Fibroblast of mammary gland (primary cell): ENCODE results near the gene PARVA.

ENCODE experiments used
- DNase-seq: peaks from one replicate; pipeline ENCODE4 v3.0.0-alpha.2; 2010; ENCODE audit warnings: low read depth
- H3K4me3 ChIP-seq: 2 replicates; pipeline ENCODE4 v1.5.1; 2011; ENCODE audit warnings: low read depth, mild to moderate bottlenecking, low read length, moderate library complexity; ENCODE audit not compliant: control insufficient read depth
- TF ChIP-seq, protein P1 (sequence below): conservative IDR thresholded peaks from 2 replicates; pipeline ENCODE4 v1.5.1; 2011; ENCODE audit warnings: low read depth, low read length, inconsistent platforms; ENCODE audit not compliant: control insufficient read depth, insufficient read depth

The PARVA gene

DNA sequence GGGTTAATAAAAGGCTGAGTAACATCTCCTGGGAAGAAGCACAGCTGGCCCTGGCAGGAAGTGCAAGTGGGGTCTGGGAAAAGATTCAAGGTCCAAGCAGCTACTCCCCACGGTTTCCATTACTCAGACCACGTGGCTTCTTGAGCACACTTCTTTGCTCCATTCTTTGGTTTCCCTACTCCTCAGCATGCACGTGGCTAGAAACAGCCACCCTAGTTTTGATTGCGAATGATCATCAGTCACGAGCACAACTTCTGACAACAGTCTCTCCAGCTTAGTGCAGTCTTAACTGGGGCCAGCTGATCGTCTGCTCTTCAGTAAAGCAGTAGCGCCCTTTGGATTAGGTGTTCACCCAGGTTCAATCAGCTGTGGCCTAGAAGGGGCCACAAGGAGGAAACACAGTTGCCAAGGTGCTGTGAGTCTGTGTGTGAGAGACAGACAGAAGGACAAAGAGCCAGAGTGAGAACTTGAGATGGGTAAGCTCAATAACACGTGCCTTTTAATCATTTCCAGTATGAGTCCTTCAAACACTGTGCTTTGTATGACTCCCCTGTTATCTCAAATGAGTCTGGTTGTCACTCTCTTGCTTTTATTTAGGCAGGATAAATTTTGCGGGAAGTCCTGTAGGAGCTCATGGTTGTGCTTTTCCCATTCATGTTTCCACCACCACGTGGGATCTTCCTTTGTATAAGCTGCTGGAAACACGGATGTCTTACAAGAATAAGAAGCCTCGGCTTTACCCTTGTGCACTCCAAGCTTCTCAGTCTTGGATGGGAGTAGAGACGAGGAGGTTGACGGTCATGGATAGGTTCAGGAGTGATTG lies 901 bp upstream of the PARVA start:
- H3K4me3 ChIP-seq, result no peak overlapping the region
- TF ChIP-seq, protein P1, sequence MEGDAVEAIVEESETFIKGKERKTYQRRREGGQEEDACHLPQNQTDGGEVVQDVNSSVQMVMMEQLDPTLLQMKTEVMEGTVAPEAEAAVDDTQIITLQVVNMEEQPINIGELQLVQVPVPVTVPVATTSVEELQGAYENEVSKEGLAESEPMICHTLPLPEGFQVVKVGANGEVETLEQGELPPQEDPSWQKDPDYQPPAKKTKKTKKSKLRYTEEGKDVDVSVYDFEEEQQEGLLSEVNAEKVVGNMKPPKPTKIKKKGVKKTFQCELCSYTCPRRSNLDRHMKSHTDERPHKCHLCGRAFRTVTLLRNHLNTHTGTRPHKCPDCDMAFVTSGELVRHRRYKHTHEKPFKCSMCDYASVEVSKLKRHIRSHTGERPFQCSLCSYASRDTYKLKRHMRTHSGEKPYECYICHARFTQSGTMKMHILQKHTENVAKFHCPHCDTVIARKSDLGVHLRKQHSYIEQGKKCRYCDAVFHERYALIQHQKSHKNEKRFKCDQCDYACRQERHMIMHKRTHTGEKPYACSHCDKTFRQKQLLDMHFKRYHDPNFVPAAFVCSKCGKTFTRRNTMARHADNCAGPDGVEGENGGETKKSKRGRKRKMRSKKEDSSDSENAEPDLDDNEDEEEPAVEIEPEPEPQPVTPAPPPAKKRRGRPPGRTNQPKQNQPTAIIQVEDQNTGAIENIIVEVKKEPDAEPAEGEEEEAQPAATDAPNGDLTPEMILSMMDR, result no peak
- peak; percentile 93 for DNase-seq

DNA sequence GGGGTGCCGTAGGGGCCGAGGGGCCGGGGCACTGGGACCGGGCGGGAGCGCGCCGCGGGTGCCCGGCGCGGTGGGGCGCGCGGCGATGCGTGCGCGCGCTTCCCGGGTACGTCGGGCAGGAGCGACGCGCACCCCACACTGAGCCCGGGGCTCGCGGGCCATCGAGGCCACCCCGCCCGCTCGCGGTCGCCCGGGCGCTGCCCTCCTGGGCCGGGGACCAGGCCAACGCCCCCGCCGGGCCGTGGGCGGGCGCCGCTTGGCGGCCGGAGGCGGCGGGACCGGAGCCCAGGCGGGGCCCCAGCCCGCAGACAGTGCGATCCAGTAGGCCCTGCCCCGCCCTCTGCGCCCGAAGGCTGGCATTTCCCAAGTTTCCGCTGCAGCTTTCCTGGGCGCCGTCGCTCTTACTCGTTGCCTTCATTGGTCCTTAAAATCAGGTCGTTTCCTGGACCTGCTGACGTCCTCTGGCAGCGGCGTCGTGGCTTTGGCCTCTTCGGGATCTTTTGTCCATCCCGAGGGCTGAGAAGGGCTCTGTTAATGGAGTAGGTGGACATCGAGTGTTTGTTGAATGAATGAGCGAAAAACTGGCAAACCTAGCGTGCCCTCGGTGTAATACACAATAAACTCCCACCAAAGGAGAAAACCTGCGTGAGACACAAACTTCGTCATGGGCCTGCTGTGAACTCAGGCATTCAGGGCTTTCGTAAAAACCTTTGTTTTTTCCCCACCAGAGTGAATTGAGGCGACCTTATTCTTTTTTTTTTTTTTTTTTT lies 638 bp downstream of the PARVA start:
- TF ChIP-seq, protein P1, result no peak
- DNase-seq, result peak; percentile 73
- H3K4me3 ChIP-seq, result peak overlapping the region; percentile 76

DNA sequence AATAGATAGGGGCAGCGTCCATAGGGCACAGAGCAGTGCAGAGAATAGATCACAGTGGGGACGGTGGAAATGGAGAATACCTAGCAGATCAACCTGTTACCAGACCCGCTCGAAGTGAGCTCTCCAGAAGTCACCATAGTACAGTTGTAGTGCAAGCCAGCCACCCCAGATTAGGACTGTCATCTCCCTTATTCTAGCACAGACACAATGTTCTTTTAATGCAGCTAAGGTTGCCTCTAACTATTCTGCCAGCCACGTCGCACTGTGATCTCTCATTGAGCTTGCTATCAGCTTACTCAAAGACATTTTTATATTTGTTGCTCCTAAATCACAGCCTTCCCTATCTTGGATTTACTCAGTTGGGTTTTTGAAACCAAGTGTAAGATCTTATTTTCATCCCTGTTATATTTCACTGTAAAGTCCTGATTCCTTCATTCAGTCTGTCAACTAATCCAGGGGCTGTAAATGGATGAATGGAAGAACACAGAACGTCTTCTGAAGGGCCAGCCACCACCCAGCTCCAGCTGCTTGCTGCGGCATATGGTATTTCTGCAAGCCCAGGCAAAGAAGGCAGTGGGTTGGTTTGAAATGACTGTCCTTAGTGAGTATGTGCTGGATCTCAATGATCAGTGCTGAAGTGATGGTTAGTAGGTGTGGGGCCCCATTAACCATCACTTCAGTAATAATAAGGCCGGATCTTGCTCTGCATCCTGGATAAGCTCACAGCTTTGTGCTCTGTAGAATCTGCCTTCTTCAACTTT lies 3.4 kb downstream of the PARVA start:
- no peak for DNase-seq
- TF ChIP-seq, protein P1, result no peak
- no peak overlapping the region for H3K4me3 ChIP-seq

DNA sequence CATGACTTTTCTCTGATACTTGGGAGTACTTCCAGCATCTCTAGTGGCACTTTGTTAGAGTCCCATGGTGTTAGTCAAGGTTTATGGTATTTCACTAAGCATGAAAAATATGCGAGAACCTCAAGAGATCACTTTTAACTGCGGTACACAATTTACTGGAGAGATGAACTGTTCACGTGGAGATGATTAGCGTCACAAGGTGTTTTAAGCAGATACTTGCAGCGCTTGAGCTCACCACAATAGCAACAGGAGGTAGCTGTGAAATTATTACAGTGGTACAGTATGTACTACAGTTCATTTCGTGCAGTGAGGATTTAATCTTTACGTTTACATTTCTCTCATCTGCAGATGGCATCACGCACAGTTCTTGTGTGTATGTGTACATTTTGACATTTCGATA lies 4.5 kb downstream of the PARVA start:
- TF ChIP-seq, protein P1, result no peak
- H3K4me3 ChIP-seq, result no peak overlapping the region
- no peak for DNase-seq

DNA sequence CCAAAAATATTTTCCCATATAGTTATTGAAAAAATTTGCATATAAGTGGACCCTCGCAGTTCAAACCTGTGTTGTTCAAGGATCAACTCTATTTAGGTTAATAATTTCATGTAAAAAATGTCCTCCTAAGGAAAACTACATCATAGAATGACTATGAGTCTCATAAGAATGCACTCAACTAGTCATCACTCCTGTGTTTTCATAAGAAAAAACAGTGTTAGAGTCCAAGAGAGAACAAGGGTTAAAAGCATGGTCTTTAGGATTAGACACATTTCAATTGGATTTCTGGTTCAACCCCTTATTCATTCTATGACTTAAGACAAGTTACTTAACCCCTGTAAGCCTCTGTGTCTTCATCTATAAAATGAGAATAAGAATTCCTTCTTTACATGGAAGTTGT lies 5.1 kb downstream of the PARVA start:
- DNase-seq, result peak; percentile 63
- TF ChIP-seq, protein P1, result no peak
- no peak overlapping the region for H3K4me3 ChIP-seq

DNA sequence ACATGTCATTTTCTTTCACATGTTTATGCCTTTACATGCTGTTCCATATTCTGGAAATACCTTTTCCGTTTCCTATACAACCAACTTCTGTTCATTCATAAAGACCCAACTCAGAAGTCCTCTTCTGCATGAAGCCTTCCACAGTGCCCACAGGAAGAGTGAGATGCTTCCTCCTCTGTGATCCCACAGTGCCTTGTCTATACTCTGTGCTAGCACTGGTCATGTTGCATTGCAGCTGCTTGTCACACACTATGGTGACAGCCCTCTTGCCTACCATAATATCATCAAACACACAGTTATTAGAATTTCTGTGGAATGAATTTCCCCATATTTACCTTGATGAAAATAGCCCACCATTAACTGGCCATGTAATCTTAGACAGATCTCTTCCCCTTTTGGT lies 8.9 kb downstream of the PARVA start:
- TF ChIP-seq, protein P1, result no peak
- no peak for DNase-seq
- H3K4me3 ChIP-seq, result no peak overlapping the region
